GM18870 (cell line): ENCODE data around the gene CHRDL2.

Source experiments
- ATAC-seq: cut with Tn5 transposase; IDR thresholded peaks from one replicate; pipeline ENCODE4 v1.9.1; 2021; ENCODE audit warnings: moderate library complexity; ENCODE audit not compliant: unreplicated experiment

CHRDL2 gene

GRCh38 chr11:74713686-74714085 is 17.5 kb downstream of the CHRDL2 start:
- no peak for ATAC-seq

DNA sequence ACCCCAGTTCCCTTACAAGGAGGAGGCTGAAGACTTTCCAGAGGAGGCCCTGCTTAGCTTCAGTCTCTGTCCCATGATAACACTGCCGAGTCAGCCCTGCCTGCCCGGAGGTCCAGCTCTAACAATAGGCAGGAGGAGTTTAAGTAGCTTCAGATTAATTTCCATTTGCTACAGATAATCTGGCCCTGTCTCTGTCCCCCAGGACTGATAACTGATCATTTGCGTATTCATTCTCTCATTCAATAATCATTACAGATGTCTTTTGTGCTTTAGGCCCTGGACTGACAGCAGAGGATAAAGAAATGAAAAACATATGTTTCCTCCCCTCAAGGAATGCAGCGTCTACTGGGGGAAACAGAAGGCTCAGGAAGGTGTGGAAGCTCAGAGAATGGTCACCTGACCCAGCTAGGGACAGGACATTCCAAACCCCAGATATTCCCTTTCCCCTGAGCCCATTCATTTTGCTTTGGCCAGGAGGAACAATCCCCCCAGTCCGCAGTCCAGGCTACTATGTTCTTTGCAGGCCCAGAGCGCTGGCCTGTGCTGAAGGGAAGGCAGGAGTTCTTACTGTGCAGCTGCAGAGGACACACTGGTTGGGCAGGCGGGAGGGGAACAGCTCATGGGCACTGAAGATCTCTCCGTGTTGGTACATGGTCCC is 20.8 kb downstream of the CHRDL2 start:
- ATAC-seq = no peak

- ATAC-seq = no peak
These were observed 22.1 kb downstream of the CHRDL2 start for GRCh38 chr11:74709175-74709574.

- no peak for ATAC-seq
These were observed 23.4 kb downstream of the CHRDL2 start for GRCh38 chr11:74707602-74708510.

- no peak for ATAC-seq
These were observed 24.0 kb downstream of the CHRDL2 start for GRCh38 chr11:74707182-74707581.

GRCh38 chr11:74703211-74703610 is 28.0 kb downstream of the CHRDL2 start:
- ATAC-seq = no peak

- no peak for ATAC-seq
These were observed 28.7 kb downstream of the CHRDL2 start for GRCh38 chr11:74702383-74703007.

- no peak for ATAC-seq
These were observed 29.9 kb downstream of the CHRDL2 start for GRCh38 chr11:74701351-74701750.

DNA sequence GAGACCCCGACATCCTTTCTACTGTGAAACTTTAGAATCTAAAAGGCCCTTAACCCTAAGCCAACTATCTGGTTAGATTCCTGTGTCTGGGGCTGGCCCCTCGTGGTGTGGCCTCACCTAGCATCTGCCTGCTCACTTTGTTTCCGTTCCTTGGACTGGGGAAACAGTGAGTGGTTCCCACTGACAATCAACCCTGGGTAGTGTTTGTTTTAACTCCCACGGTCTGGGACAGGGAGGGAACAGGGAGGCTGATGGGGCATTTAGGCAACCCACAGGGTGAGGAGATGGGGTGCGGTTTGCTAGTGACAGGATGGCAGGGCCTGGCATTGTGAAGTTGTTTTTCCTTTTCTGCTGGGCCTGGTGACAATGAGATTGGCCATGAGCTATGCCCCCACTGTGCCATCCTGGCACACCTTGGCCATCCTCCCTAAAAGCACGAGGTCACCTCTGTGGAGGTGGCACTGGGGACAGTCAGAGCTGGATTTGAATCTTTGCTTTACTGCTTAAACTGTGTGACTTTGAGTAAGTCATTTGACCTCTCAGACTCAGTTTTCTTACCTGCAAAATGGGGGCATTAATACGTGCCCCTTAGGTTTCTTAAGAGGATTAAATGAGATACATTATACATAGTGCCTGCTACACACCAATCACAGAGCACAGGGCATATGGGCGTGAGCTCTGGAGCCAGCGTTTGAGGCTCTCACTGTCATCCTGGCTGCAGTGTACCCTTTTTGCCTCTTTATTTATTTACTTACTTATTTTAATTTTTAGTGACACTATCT is 31.4 kb downstream of the CHRDL2 start:
- ATAC-seq = no peak

DNA sequence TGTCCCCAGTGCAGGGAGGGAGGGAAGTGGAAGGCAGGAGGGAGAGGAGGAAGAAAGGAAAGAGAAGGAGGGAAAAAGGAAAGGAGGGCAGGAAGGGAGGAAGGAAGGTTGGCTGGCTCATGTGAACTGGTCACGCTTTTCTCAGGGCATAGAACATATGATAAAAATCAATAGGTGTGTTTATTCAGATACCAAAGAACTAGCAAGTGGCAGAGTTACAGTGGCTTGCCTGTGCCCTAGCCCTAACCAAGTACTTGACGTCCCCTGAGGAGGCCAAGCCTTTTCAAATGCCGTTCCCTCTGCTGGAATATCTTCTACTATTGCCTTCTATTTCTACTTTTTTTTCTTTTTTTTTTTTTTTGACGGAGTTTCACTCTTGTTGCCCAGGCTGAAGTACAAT is 33.5 kb downstream of the CHRDL2 start:
- no peak for ATAC-seq

DNA sequence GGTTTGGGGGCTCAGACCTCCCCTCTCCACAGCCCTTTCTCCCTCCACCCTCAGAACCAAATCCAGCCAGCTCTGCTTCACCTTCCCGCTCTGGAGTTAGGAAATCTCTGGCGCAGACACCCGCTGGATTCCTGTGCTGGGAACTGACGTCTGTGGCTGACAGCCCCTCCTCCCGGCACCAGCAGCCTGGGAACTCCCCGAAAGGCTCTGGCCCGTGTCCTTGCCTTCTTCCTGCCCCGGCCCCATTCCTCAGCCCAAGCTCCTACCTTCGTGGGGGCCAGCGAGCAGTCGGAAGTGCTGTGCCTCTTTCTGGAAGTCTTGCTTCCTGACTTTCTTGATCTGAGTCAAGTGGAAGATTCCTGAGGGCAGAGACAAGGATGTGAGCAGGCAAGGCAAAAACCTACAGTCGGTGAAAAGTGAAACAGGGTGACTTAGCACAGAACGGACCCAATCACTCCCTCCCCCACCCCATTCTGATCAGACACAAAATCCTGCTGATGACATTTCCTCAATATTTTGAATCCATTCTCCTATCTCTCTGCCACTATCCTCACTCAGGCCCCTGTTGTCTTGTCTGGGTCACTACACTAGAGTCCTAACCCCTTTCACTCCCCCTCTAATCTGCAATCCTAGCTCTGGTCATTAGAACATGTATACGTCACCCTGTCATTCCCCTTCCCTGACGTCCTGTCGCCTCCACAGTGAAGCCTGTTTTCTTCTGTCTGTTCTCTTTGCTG is 34.1 kb downstream of the CHRDL2 start:
- ATAC-seq = no peak

- ATAC-seq = no peak
These were observed 34.7 kb downstream of the CHRDL2 start for GRCh38 chr11:74696500-74696899.

GRCh38 chr11:74695705-74696280 is 35.4 kb downstream of the CHRDL2 start:
- ATAC-seq = no peak

- ATAC-seq = no peak
These were observed 36.9 kb downstream of the CHRDL2 start for GRCh38 chr11:74694136-74694930.

DNA sequence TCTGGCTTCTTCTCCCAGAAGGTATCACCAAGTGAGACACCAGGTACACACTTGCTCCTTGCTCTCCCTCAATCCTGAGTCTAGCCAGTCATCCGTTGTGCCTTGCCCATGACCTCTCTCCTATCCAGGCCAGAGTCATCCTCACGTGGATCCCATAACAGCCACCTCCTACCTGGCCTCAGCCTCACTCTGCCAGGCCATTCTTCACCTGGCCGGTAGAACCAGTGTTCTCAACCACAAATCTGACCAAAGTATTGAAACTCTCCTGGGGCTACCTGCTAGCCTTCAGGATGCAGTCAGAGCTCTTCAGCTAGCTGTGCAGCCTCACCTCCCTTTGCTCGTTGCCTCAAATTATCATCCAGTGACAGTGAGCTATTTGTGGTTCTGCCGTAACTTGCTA is 37.7 kb downstream of the CHRDL2 start:
- no peak for ATAC-seq

DNA sequence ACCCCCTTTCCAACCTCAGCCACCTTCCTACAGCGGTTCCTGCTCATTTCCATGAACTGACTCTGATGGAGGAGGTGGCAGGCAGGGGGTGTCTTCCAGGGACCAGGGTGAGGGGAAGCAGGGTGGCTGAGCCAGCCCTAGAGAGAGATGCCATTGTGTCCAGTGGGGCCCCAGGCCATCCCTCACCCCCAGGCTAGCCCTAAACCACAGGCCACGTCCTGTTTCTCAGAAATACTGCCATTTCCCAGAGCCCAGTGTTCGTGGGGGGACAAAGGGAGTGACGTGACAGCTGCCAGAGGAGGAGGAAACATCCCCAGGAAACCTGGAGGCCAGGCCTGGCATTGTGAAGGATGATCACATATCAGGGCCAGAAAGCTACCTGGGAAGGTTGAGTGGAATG is 39.5 kb downstream of the CHRDL2 start:
- ATAC-seq = no peak

- no peak for ATAC-seq
These were observed 41.6 kb downstream of the CHRDL2 start for GRCh38 chr11:74689666-74690065.

- no peak for ATAC-seq
These were observed 43.8 kb downstream of the CHRDL2 start for GRCh38 chr11:74687237-74688023.
